GM19397 (cell line): ENCODE measurements around the gene TARBP2.
"Not testable (repeated sequence)": the region's sequence is repeated elsewhere in the genome, so short reads cannot be mapped to it uniquely, and the experiment has no call there.

Experiments
- ATAC-seq: cut with Tn5 transposase; IDR thresholded peaks from one replicate; pipeline ENCODE4 v1.9.1; 2021; ENCODE audit warnings: mild to moderate bottlenecking, moderate library complexity; ENCODE audit not compliant: unreplicated experiment

TARBP2 gene

GRCh38 chr12:53474819-53475218, 26.3 kb upstream of the TARBP2 start:
- ATAC-seq: no peak

GRCh38 chr12:53476769-53477209, 24.3 kb upstream of the TARBP2 start:
- no peak for ATAC-seq

- no peak for ATAC-seq
Measured at GRCh38 chr12:53478865-53479264, 22.2 kb upstream of the TARBP2 start.

GRCh38 chr12:53479331-53479730, 21.8 kb upstream of the TARBP2 start:
- no peak for ATAC-seq

GRCh38 chr12:53480491-53481442, 20.3 kb upstream of the TARBP2 start:
- no peak for ATAC-seq

GRCh38 chr12:53481458-53481857, 19.6 kb upstream of the TARBP2 start:
- not testable (repeated sequence) for ATAC-seq

- ATAC-seq: no peak
Measured at GRCh38 chr12:53481939-53482586, 19.0 kb upstream of the TARBP2 start.

GRCh38 chr12:53482626-53483168, 18.4 kb upstream of the TARBP2 start:
- no peak for ATAC-seq

- ATAC-seq: no peak
Measured at GRCh38 chr12:53483225-53483978, 17.7 kb upstream of the TARBP2 start.

GRCh38 chr12:53483979-53484377, 17.1 kb upstream of the TARBP2 start:
- ATAC-seq: no peak

GRCh38 chr12:53484686-53485575, 16.2 kb upstream of the TARBP2 start:
- ATAC-seq: no peak

GRCh38 chr12:53485955-53486735, 14.9 kb upstream of the TARBP2 start:
- no peak for ATAC-seq

- no peak for ATAC-seq
Measured at GRCh38 chr12:53486736-53487487, 14.2 kb upstream of the TARBP2 start.

GRCh38 chr12:53489242-53489864, 11.7 kb upstream of the TARBP2 start:
- ATAC-seq: no peak

GRCh38 chr12:53492188-53492587, 8.9 kb upstream of the TARBP2 start:
- no peak for ATAC-seq

- peak; percentile 95 for ATAC-seq
Measured at GRCh38 chr12:53492830-53493609, 8.1 kb upstream of the TARBP2 start.
